T-helper 1 cell treated with Interleukin-12 subunit alpha and Interleukin-12 subunit beta and Interleukin-4 antibody, amounts not matched to agents 30 ng/mL and 1 ng/mL, for 36 hours (primary cell): ENCODE results near the gene TCP11. TPM values are rescaled to one million over a fixed set of nuclear protein-coding genes. Genes with fewer than 3 reads are reported as not detected.

Experiments used
- total RNA-seq: library from RNA; stranded (reverse); gene quantifications from 2 replicates; pipeline ENCODE4 v1.2.3, GENCODE V29; 2022

TCP11 gene
- total RNA-seq, 1 donor from 2014 or later, result not detected

Other genes with a start within 250 kb of the TCP11 start
- not detected in 2 replicates for gene SCUBE3, start 72.6 kb upstream of the TCP11 start, total RNA-seq
- gene ZNF76, start 118.4 kb upstream of the TCP11 start, total RNA-seq, result 37.3 and 38.7 TPM in 2 replicates
- 220 and 225 TPM in 2 replicates for gene DEF6, start 156.5 kb upstream of the TCP11 start, total RNA-seq
- gene PPARD, start 201.2 kb upstream of the TCP11 start, total RNA-seq, result 20.9 and 21.9 TPM in 2 replicates